ENCODE data around the gene STK38. TPM values are rescaled to one million over a fixed set of nuclear protein-coding genes. Genes with fewer than 3 reads are reported as not detected.
"Not testable (repeated sequence)": the region's sequence is repeated elsewhere in the genome, so short reads cannot be mapped to it uniquely, and the experiment has no call there.

STK38 gene
- total RNA-seq, 2 donors from 2014 or later: 16.1 to 17.6 TPM

DNA sequence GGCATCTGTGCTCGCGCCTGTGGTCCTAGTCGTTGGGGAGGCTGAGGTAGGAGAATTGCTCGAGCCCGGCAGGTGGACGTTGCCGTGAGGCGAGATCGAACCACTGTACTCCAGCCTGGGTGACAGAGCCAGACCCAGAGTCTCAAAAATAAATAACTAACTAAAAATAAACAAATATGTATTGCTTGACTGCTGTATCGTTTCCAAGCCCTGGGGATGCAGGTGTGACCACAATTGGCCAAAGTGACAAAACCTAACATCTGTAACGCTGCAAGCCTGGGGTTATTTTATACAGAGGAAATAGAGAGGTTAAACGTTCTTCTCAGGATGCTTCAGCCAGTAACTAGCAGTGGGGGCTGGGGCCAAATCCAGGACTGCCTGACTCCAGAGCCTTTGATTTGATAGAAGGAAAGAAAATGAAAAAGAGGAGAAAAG is 45.0 kb upstream of the STK38 start:
- peaks cover 2 to 9% of the 10 kb centered on the region in 2 donors for H3K4me1 ChIP-seq
- H3K4me3 ChIP-seq: no peak overlapping the region
- no peak for DNase-seq (ENCODE audit: low spot score)
- H3K27me3 ChIP-seq: no peaks in the 10 kb centered on the region
- no peak overlapping the region for H3K27ac ChIP-seq
- TF ChIP-seq, protein P1, sequence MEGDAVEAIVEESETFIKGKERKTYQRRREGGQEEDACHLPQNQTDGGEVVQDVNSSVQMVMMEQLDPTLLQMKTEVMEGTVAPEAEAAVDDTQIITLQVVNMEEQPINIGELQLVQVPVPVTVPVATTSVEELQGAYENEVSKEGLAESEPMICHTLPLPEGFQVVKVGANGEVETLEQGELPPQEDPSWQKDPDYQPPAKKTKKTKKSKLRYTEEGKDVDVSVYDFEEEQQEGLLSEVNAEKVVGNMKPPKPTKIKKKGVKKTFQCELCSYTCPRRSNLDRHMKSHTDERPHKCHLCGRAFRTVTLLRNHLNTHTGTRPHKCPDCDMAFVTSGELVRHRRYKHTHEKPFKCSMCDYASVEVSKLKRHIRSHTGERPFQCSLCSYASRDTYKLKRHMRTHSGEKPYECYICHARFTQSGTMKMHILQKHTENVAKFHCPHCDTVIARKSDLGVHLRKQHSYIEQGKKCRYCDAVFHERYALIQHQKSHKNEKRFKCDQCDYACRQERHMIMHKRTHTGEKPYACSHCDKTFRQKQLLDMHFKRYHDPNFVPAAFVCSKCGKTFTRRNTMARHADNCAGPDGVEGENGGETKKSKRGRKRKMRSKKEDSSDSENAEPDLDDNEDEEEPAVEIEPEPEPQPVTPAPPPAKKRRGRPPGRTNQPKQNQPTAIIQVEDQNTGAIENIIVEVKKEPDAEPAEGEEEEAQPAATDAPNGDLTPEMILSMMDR (IDR thresholded peaks at IDR 0.05): no peak
- peaks cover 8% of the 10 kb centered on the region for H3K36me3 ChIP-seq
- H3K9me3 ChIP-seq: no peaks in the 10 kb centered on the region

DNA sequence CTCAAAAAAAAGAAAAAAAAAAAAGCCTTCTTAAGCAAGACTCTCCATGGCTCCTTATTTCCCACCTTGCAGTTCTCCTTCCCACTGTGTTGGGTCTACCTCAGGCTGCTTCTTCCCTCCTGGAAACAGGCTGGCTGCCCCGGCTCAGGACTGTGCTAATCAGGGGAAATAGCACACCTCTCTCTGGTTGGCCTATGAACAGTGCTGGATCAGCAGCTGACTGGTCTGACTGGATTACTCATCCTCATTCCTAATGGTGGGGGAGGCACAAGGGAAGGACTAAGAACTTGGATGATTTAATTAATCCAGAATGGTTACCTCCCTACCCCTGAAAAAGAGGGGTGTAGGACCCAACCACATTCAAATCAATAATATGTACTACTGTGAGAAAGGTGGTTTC is 43.0 kb upstream of the STK38 start:
- no peaks in the 10 kb centered on the region for H3K36me3 ChIP-seq
- H3K27me3 ChIP-seq: no peaks in the 10 kb centered on the region
- DNase-seq (ENCODE audit: low spot score): no peak
- TF ChIP-seq, protein P1 (IDR thresholded peaks at IDR 0.05): no peak
- H3K4me3 ChIP-seq: no peak overlapping the region
- H3K4me1 ChIP-seq: peaks cover 2 to 5% of the 10 kb centered on the region in 2 donors
- no peak overlapping the region for H3K27ac ChIP-seq
- H3K9me3 ChIP-seq: no peaks in the 10 kb centered on the region

DNA sequence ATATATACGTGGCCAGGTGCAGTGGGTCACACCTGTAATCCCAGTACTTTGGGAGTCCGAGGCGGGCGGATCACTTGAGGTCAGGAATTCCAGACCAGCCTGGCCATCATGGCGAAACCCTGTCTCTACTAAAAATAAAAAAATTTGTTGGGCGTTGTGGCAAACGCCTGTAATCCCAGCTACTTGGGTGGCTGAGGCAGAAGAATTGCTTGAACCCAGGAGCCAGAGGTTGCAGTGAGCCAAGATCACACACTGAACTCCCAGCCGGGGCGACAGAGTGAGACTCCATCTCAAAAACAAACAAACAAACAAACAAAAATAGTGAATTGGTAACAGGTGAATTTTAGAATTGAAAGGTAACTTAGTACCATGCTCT is 41.7 kb upstream of the STK38 start:
- not testable (repeated sequence) for H3K4me3 ChIP-seq; H3K27me3 ChIP-seq; H3K36me3 ChIP-seq; H3K4me1 ChIP-seq; H3K9me3 ChIP-seq; H3K27ac ChIP-seq; DNase-seq (ENCODE audit: low spot score)

DNA sequence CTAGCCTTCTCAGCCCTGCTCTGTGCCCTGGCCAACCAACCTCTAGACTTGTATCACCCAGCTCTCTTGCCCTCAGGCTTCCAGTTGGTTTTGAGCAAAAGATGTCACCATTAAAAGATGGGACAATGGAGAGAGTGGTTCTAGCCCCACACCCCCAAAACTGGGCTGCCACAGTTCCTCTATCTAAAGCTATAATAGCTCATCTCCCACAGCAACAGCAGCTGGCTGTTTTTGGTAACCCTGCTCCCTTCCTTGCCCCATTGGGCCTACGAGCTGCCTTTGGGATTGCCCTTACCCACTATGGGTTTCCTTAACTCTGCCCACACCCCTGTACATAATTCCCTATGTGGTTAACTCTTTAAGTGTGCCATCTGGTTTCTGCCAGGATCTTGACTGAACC is 39.3 kb upstream of the STK38 start:
- no peak for DNase-seq (ENCODE audit: low spot score)
- H3K36me3 ChIP-seq: no peaks in the 10 kb centered on the region
- no peaks in the 10 kb centered on the region for H3K9me3 ChIP-seq
- H3K4me1 ChIP-seq: no peaks in the 10 kb centered on the region
- H3K27me3 ChIP-seq: no peaks in the 10 kb centered on the region
- H3K27ac ChIP-seq: no peak overlapping the region
- TF ChIP-seq, protein P1 (IDR thresholded peaks at IDR 0.05): no peak
- no peak overlapping the region for H3K4me3 ChIP-seq

DNA sequence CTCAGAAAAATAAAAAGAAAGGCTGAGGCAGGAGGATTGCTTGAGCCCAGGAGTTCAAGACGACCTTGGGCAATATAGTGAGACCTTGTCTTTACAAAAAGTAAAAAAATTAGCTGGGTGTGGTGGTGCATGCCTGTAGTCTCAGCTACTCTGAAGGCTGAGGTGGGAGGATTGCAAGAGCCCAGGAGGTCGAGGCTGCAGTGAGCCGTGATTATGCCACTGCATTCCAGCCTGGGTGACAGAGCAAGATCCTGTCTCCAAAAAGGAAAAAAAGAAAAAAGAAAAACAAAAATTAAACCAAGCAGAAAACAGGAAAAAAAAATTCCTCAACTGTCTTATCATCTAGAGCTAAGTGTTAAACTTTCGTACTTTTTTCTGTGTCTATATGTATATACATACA is 34.4 kb upstream of the STK38 start:
- no peak overlapping the region for H3K27ac ChIP-seq

DNA sequence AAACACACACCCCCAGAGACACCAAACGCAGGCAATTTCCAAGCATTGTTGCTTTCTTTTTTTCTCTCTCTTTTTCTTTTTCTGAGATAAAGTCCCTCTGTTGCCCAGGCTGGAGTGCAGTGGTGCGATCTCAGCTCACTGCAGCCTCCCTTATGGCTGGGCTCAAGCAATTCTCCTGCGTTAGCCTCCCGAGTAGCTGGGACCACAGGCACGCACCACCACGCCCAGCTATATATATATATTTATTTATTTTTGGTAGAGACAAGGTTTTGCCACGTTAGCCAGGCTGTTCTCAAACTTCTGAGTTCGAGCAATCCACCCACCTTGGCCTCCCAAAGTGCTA is 32.9 kb upstream of the STK38 start:
- Histone ChIP-seq H3K27me3 (no peaks in the 10 kb centered on the region), H3K36me3 (no peaks in the 10 kb centered on the region), H3K4me3 (no peak overlapping the region), H3K4me1 (peaks cover 0 to 14% of the 10 kb centered on the region in 2 donors), H3K27ac (peak overlapping the region; percentile 52 to 57), H3K9me3 (no peaks in the 10 kb centered on the region)
- TF ChIP-seq, protein P1 (IDR thresholded peaks at IDR 0.05): no peak
- DNase-seq (ENCODE audit: low spot score): no peak

More for the DNA sequence above, 34.4 kb upstream of the STK38 start:
- Histone ChIP-seq H3K9me3 (no peaks in the 10 kb centered on the region), H3K4me3 (no peak overlapping the region), H3K27me3 (no peaks in the 10 kb centered on the region), H3K36me3 (no peaks in the 10 kb centered on the region), H3K4me1 (peaks cover 0 to 14% of the 10 kb centered on the region in 2 donors)
- DNase-seq (ENCODE audit: low spot score): no peak
- TF ChIP-seq, protein P1 (IDR thresholded peaks at IDR 0.05): no peak
